Fibroblast of mammary gland (primary cell): Measurements from ENCODE around the gene DISC1.
"Not testable (repeated sequence)": the region's sequence is repeated elsewhere in the genome, so short reads cannot be mapped to it uniquely, and the experiment has no call there.

ENCODE experiments used
- DNase-seq: peaks from one replicate; pipeline ENCODE4 v3.0.0-alpha.2; 2010; ENCODE audit warnings: low read depth
- H3K4me3 ChIP-seq: 2 replicates; pipeline ENCODE4 v1.5.1; 2011; ENCODE audit warnings: low read depth, mild to moderate bottlenecking, low read length, moderate library complexity; ENCODE audit not compliant: control insufficient read depth
- TF ChIP-seq, protein P1 (sequence below): conservative IDR thresholded peaks from 2 replicates; pipeline ENCODE4 v1.5.1; 2011; ENCODE audit warnings: low read depth, low read length, inconsistent platforms; ENCODE audit not compliant: control insufficient read depth, insufficient read depth

The DISC1 gene

DNA sequence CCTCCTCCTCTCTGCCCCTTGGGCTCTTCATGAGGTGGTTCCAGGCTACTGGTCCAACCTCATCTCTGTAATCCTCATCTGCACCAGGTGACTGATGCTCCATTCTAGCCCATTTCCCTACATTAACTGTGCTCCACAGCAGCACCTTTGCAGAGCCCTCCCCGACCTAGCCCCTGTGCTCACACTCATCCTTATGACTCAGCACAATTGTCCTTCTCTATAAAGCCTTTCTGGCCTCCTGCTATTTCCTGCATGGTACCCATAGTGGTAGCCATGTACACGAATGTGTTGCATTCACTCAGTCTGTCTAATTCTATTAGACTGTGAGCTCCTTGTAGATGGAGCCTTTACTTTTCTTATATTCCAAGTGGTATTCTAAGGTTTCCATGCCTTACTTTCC lies 339.0 kb downstream of the DISC1 start:
- TF ChIP-seq, protein P1, sequence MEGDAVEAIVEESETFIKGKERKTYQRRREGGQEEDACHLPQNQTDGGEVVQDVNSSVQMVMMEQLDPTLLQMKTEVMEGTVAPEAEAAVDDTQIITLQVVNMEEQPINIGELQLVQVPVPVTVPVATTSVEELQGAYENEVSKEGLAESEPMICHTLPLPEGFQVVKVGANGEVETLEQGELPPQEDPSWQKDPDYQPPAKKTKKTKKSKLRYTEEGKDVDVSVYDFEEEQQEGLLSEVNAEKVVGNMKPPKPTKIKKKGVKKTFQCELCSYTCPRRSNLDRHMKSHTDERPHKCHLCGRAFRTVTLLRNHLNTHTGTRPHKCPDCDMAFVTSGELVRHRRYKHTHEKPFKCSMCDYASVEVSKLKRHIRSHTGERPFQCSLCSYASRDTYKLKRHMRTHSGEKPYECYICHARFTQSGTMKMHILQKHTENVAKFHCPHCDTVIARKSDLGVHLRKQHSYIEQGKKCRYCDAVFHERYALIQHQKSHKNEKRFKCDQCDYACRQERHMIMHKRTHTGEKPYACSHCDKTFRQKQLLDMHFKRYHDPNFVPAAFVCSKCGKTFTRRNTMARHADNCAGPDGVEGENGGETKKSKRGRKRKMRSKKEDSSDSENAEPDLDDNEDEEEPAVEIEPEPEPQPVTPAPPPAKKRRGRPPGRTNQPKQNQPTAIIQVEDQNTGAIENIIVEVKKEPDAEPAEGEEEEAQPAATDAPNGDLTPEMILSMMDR: no peak

DNA sequence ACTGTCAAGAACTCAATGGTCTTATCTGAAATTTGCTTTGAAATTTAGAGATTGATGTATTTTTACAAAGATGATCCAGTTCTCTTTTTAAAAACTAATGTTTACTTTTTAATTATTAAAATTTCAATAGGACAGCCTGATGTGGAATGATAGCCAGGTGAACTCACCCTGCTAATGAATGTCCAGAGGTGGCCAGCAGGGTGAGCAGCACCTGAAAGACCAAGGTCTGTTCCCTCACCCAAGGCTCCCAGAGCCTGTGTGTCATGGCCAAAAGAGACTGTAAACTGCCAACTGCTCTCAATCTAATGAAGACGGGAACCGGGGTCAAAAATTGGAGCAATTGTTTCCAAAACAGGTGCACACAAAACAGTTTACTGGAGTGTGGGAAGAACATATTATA lies 340.4 kb downstream of the DISC1 start:
- TF ChIP-seq, protein P1: no peak
- no peak overlapping the region for H3K4me3 ChIP-seq

More for the DNA sequence above, 339.0 kb downstream of the DISC1 start:
- no peak for DNase-seq
- no peak overlapping the region for H3K4me3 ChIP-seq

DNA sequence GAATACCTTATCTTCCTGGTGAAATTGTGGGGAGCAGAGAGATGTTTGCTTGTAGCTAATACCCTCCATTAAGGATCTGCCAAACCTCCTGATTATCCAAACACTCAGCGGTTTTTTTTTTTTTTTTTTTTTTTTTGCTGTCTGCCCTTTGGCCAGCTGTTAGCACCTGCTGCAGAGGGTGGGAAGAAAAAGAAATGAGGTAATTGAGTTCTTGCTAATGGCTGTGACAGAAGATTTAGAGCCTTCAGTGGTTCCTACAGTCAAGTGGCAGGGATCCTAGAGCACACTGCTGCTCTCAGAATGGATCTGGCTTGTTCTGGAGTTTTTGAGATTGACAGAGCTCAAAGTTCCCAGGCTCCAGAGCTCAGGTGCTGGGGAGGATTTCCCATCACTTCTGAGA lies 342.5 kb downstream of the DISC1 start:
- no peak overlapping the region for H3K4me3 ChIP-seq
- no peak for DNase-seq
- TF ChIP-seq, protein P1: no peak

More for the DNA sequence above, 340.4 kb downstream of the DISC1 start:
- no peak for DNase-seq

DNA sequence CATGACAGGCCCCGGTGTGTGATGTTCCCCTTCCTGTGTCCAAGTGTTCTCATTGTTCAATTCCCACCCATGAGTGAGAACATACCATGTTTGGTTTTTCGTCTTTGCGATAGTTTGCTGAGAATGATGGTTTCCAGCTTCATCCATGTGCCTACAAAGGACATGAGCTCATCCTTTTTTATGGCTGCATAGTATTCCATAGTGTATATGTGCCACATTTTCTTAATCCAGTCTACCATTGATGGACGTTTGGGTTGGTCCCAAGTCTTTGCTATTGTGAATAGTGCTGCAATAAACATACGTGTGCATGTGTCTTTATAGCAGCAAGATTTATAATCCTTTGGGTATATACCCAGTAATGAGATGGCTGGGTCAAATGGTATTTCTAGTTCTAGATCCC lies 343.2 kb downstream of the DISC1 start:
- not testable (repeated sequence) for H3K4me3 ChIP-seq, DNase-seq

DNA sequence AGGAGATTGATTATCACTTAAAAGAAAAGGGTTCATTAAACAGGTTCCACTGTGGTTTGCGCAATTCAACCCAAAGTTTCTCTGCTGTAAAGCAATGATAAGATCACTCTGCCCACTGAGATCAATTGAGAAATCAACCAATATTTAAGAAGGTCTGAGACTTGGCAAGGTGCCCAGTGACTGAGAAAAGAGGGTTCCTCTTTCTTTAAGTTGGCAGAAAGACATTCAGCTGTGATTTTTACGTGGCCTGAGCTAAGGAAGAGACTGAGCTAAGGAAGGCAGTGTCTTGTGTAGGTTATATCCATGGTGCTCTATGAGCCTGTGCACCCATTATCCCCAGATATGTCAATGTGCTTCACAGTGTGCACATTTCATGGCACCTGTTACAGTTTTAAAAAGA lies 344.1 kb downstream of the DISC1 start:
- DNase-seq: no peak
- H3K4me3 ChIP-seq: no peak overlapping the region
- TF ChIP-seq, protein P1: no peak

DNA sequence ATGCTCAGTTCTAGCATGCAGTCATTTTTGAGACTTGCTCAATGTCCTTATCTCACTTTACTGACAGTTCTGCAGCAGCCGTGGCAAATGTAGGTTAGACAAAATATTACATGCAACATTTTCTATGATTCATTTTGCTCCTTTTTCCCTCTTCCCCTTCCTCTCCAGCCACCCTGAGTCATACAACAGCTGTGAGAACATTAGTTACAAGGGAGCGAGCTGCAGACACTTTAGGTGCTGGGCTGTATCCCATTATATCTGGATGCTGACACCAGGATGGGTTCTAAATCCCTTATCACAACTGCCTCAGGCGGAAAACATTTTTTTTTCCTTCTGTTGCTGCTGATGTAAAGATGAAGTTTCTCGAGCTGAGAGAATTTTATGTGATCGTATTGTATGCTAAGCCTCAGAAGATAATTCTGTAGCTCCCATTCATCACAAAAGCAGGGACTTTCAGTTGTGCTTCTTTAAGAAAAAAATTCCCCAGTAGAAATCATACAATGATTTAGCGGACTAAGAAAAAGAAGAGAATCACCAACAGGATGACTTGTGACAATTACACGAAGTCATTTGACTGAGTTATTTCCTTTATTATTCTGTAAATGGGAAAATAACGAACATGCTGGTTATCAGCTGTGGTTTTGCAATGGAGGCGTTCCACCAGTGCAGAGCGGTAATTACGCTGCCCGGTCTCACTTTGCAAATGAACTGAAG lies 345.0 kb downstream of the DISC1 start:
- H3K4me3 ChIP-seq: no peak overlapping the region
- DNase-seq: peak; percentile 10
- TF ChIP-seq, protein P1: no peak

DNA sequence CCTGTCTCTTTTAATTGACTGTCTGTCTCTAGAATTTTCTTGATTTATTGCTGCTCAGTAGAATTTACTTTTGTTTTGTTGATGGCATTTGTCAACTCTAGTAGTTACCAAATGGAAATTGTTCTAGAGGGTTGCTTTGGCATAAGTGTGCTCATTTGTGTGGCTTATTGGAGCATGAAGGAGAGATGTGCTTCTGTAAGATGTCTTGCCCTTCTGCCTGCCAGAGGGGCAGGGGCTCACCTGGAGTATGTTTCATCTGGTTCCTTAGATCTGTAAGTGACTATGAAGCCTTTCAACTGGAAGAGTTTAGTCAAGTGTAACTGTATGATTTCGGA lies 345.5 kb downstream of the DISC1 start:
- no peak for DNase-seq
- TF ChIP-seq, protein P1: no peak
- H3K4me3 ChIP-seq: no peak overlapping the region
